ENCODE measurements around the gene SRC.

The SRC gene

DNA sequence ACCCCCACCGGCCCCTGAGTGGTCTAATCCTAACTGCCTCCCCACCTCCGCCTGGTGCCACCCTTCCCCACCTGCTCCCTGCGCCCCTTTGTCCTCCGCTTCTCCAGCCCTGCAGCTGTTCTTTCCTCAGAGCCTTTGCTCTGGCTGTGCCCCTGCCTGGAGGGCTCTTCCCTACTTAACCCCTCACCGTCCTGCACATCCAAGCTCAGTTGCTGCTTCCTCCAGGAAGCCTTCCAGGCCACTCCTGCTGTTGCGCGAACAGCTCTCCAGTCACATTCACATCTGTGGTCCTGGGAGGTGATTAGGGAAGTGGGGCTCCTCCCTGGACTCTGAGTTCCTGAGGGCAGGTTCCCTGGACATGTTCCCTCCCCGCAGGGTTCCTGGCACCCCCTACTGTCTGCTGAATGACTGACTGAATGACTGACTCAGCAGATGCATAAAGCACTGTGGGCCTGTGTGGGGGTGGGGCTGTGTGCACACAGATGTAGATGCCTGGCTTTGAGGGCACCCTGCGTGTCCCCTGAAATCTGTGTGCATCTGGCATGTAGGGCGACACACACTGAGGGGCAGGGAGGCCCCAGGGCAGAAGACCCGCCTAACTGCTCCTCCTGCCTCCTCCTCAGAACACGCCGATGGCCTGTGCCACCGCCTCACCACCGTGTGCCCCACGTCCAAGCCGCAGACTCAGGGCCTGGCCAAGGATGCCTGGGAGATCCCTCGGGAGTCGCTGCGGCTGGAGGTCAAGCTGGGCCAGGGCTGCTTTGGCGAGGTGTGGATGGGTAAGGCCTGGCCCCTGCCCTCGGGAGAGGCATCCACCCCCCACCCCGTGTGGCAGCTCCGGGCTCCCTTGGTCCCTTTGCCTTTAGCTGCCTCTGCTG is 51.4 kb downstream of the SRC start:
- no peak overlapping the region for H3K4me3 ChIP-seq (ENCODE audit: low read length)
- DNase-seq (ENCODE audit: low read depth), result no peak
- no peak for TF ChIP-seq CTCF (IDR thresholded peaks at IDR 0.05; ENCODE audit: insufficient read depth, low read depth, low read length, missing control alignments)

DNA sequence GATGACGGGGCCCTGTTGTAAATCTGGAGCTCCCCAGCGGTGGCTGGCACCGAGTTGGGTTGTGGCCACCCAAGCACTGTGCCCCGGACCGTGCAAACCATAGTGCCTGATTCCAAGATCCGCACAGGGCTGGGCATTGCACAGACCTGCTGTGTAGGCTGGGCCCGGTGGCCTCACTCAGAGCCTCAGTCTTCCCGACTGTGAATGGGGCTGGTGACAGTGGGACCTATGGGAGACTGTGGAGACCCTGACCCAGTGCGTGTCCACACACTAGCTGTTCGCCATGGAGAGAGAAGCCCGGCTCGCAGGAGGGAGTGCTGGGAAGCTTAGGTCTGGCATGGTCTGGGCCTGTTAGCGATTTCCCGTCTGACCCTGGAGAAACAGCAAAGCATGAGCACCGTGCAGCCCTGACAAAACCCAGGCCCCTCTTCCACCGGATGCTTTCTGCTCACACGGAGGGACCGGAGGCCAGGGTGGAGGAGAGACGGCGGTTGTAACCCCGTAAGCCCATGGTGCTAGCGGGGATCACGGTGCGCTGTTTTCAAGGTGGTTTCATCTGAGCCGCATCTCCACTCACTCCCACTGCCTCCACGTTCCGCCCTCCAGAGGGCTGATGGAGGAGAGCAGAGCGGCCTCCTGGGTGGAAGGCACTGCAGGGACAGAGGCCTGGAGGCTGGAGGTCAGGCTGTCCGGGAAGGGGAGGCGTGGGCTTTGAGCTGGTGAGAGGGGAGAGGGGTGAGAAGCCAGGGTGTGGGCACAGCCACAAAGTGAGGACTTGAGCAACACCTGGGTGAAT is 52.2 kb downstream of the SRC start:
- no peak overlapping the region for H3K4me3 ChIP-seq (ENCODE audit: low read length)
- DNase-seq (ENCODE audit: low read depth), result no peak
- no peak for TF ChIP-seq CTCF (IDR thresholded peaks at IDR 0.05; ENCODE audit: insufficient read depth, low read depth, low read length, missing control alignments)

DNA sequence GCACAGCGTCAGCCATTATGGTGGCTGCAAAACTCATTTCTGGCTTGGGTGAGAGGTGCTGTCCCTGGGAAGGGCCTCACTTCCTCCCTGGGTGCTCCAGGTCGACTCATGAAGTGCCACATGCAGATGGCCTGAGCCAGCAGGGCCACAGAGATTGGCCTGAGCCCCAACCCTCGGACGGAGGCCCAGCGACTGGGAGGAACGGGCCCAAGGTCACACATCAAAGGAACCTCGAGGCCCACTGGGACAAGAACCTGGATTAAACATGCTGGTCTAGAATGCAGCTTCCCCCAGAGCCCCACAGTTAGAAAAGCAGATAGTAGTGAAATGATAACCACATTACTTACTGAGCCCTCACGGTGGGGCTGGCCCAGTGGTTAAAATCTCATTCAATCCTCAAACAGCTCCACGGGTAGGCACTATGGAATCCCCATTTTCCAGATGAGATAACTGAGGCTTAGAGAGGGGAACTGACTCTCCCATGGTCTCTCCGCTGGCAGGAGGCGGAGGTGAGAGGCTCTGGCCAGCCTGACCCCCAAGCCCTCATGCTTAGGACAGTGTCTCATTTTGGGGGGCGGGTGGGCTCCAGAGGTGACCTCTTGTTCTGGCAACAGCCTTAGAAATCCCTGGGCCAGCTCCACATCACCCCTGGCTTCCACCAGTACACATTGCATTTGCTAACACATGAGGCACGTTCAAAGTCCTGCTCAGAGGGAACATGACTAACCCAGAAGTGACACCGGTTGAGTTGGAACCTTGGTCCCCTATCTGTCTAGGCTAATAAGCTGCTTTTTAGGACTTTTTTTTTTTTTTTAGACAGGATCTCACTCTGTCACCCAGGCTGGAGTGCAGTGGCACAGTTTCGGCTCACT is 53.0 kb downstream of the SRC start:
- TF ChIP-seq CTCF (IDR thresholded peaks at IDR 0.05; ENCODE audit: insufficient read depth, low read depth, low read length, missing control alignments), result no peak
- DNase-seq (ENCODE audit: low read depth), result no peak
- no peak overlapping the region for H3K4me3 ChIP-seq (ENCODE audit: low read length)

- H3K4me3 ChIP-seq (ENCODE audit: low read length), result no peak overlapping the region
- no peak for DNase-seq (ENCODE audit: low read depth)
- TF ChIP-seq CTCF (IDR thresholded peaks at IDR 0.05; ENCODE audit: insufficient read depth, low read depth, low read length, missing control alignments), result no peak
These were observed 55.5 kb downstream of the SRC start for GRCh38 chr20:37401282-37401929.

- no peak for TF ChIP-seq CTCF (IDR thresholded peaks at IDR 0.05; ENCODE audit: insufficient read depth, low read depth, low read length, missing control alignments)
- no peak for DNase-seq (ENCODE audit: low read depth)
- H3K4me3 ChIP-seq (ENCODE audit: low read length), result no peak overlapping the region
These were observed 56.2 kb downstream of the SRC start for GRCh38 chr20:37401930-37402675.

Data from epithelial cell of esophagus (primary cell).